Measurements from ENCODE around the gene LDLRAD4.

LDLRAD4 gene

DNA sequence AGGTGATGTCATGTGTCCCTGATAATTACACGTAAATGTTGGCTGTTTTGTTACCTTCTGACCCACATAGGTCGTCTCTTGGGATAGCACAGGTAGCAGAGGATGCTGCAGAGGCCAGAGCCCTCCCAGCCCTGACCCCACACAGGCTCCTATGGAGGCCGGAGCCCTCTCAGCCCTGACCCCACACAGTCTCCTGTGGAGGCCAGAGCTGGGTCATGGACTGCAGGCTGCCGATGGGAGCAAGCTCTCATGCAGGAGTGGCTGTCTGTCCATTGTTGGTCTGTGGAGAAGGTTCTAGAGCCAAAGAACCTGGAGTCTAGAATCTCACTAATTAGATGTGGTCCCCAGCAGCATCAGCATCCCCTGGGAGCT lies 155.5 kb downstream of the LDLRAD4 start:
- H3K27me3 ChIP-seq (ENCODE audit: low read length): no peaks in the 10 kb centered on the region
- no peak overlapping the region for H3K4me2 ChIP-seq (ENCODE audit: low read depth, low read length, poor library complexity, severe bottlenecking)
- H3K9me2 ChIP-seq (replicated peaks; ENCODE audit: insufficient read depth, low read length): no peaks in the 10 kb centered on the region
- no peak overlapping the region for H3K4me3 ChIP-seq (ENCODE audit: insufficient read depth, low read length, poor library complexity, severe bottlenecking)
- no peaks in the 10 kb centered on the region for H3K9me3 ChIP-seq (ENCODE audit: insufficient read depth, low read length)
- H4K20me1 ChIP-seq (ENCODE audit: low read depth, low read length): no peaks in the 10 kb centered on the region
- no peak overlapping the region for H2AFZ ChIP-seq (ENCODE audit: low read depth, low read length, severe bottlenecking)
- H3K79me2 ChIP-seq (ENCODE audit: insufficient read depth, low read length): no peaks in the 10 kb centered on the region
- H3F3A ChIP-seq (ENCODE audit: insufficient read depth): no peaks in the 10 kb centered on the region
- H3K9ac ChIP-seq (ENCODE audit: low read length): no peak overlapping the region
- H3K27ac ChIP-seq (ENCODE audit: low read depth, low read length): no peak overlapping the region
- TF ChIP-seq, protein P1, sequence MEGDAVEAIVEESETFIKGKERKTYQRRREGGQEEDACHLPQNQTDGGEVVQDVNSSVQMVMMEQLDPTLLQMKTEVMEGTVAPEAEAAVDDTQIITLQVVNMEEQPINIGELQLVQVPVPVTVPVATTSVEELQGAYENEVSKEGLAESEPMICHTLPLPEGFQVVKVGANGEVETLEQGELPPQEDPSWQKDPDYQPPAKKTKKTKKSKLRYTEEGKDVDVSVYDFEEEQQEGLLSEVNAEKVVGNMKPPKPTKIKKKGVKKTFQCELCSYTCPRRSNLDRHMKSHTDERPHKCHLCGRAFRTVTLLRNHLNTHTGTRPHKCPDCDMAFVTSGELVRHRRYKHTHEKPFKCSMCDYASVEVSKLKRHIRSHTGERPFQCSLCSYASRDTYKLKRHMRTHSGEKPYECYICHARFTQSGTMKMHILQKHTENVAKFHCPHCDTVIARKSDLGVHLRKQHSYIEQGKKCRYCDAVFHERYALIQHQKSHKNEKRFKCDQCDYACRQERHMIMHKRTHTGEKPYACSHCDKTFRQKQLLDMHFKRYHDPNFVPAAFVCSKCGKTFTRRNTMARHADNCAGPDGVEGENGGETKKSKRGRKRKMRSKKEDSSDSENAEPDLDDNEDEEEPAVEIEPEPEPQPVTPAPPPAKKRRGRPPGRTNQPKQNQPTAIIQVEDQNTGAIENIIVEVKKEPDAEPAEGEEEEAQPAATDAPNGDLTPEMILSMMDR (IDR thresholded peaks at IDR 0.05; ENCODE audit: insufficient read depth, low read length, poor library complexity, severe bottlenecking): no peak
- no peak for TF ChIP-seq EZH2phosphoT487 (conservative IDR thresholded peaks at IDR 0.05; ENCODE audit: low read length)
- H3K36me3 ChIP-seq (ENCODE audit: low read length): no peaks in the 10 kb centered on the region

DNA sequence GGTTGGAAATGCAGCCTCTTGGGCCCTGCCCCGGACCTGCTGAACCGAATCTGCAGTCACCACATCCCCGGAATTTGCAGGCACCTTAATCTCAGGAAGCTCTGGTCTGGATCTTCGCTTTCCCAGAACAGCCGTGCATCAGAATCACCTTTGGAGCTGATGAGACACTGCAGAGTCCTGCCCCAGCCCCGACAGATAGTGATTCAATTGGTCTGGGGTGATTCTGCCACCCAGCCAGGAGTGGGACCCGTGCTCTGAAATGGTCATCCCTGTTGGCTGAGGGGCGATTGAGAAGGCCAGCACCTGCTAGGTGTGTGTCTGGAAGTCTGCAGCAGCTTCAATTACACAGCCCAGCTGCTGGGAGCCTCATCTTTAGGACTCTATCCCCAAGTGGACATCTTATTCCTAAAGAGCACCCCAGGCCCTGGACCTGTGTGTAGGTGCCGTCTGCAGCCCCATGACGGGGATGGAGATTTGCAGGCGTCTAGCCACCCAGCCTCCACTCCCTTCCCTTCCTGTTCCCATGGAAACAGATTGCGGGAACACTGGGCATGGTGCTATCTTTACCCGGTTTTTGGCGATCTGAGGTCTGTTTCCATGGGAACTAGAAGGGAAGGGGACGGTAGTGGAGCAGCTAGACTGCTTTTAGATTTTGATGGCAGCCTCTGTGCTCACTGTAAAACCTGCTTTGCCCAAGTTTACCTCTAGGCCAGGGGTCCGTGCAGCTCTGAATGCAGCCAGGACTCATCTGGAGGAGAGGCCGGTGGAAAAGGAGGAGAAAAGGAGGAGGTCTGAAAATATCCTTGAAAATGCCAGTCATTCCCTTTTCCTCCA lies 156.1 kb downstream of the LDLRAD4 start:
- no peak overlapping the region for H3K4me2 ChIP-seq (ENCODE audit: low read depth, low read length, poor library complexity, severe bottlenecking)
- TF ChIP-seq, protein P1 (IDR thresholded peaks at IDR 0.05; ENCODE audit: insufficient read depth, low read length, poor library complexity, severe bottlenecking): no peak
- TF ChIP-seq EZH2phosphoT487 (conservative IDR thresholded peaks at IDR 0.05; ENCODE audit: low read length): no peak

DNA sequence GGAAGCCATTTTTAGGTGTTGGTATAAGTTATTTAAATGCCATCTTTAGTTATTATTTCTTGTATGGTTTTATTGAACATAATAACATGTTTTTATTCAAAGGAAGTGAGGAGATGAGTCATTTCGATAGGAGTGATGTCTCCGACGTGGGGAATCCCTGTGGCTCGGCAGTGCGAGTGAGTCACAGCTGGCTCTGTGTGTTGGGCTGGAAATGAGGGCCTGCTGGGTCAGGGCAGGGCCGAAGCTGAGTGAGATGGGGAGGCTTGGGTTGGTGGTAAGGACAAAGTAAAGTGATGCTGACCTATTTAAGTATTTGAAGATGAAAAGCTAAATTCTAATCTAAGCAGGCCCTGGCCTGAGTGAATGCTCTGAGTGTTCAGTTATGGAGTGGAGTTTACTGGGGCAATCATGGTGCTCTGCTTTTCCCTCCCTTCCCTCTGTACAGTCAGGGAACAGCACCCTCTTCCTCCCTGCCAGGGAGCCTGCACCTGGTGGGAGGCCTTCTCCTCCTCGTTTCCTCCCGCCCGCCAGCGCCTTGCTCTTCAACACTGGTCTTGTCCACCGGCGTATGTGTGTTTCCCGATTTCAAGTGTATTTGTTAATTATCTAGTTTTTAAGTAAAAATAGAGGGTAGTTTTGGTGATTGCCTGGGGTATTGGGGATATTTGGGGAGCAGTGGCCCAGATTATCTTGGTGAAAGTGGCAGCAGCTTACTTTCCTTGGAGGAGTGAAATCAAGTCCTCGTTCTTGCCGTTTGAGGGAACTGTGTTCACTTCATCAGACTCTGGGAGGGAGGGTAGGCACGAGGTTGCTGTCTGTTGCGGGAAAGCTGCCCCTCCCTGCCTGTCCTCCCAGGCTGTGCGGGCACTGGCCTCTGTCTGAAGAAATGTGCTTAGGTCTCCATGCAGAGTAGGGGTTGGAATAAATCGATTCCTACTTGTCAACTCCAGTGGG lies 157.0 kb downstream of the LDLRAD4 start:
- H4K20me1 ChIP-seq (ENCODE audit: low read depth, low read length): no peaks in the 10 kb centered on the region
- H3F3A ChIP-seq (ENCODE audit: insufficient read depth): no peaks in the 10 kb centered on the region
- no peak overlapping the region for H3K4me3 ChIP-seq (ENCODE audit: insufficient read depth, low read length, poor library complexity, severe bottlenecking)
- no peak overlapping the region for H3K4me2 ChIP-seq (ENCODE audit: low read depth, low read length, poor library complexity, severe bottlenecking)
- H3K27me3 ChIP-seq (ENCODE audit: low read length): no peaks in the 10 kb centered on the region
- H3K9me3 ChIP-seq (ENCODE audit: insufficient read depth, low read length): no peaks in the 10 kb centered on the region
- TF ChIP-seq EZH2phosphoT487 (conservative IDR thresholded peaks at IDR 0.05; ENCODE audit: low read length): no peak
- TF ChIP-seq, protein P1 (IDR thresholded peaks at IDR 0.05; ENCODE audit: insufficient read depth, low read length, poor library complexity, severe bottlenecking): no peak
- no peaks in the 10 kb centered on the region for H3K9me2 ChIP-seq (replicated peaks; ENCODE audit: insufficient read depth, low read length)
- H3K27ac ChIP-seq (ENCODE audit: low read depth, low read length): no peak overlapping the region
- H3K79me2 ChIP-seq (ENCODE audit: insufficient read depth, low read length): no peaks in the 10 kb centered on the region
- no peak overlapping the region for H2AFZ ChIP-seq (ENCODE audit: low read depth, low read length, severe bottlenecking)
- no peak overlapping the region for H3K9ac ChIP-seq (ENCODE audit: low read length)
- H3K36me3 ChIP-seq (ENCODE audit: low read length): no peaks in the 10 kb centered on the region

More for the DNA sequence above, 156.1 kb downstream of the LDLRAD4 start:
- Histone ChIP-seq H3F3A (ENCODE audit: insufficient read depth) (no peaks in the 10 kb centered on the region), H3K9me2 (replicated peaks; ENCODE audit: insufficient read depth, low read length) (no peaks in the 10 kb centered on the region), H3K36me3 (ENCODE audit: low read length) (no peaks in the 10 kb centered on the region), H3K79me2 (ENCODE audit: insufficient read depth, low read length) (no peaks in the 10 kb centered on the region), H3K9ac (ENCODE audit: low read length) (no peak overlapping the region), H3K27me3 (ENCODE audit: low read length) (no peaks in the 10 kb centered on the region), H3K27ac (ENCODE audit: low read depth, low read length) (no peak overlapping the region), H2AFZ (ENCODE audit: low read depth, low read length, severe bottlenecking) (no peak overlapping the region), H3K9me3 (ENCODE audit: insufficient read depth, low read length) (no peaks in the 10 kb centered on the region), H4K20me1 (ENCODE audit: low read depth, low read length) (no peaks in the 10 kb centered on the region), H3K4me3 (ENCODE audit: insufficient read depth, low read length, poor library complexity, severe bottlenecking) (no peak overlapping the region)

Measured in SU-DHL-6 (cell line).